HG03575 (cell line): Measurements from ENCODE around the gene RDX.
"Not testable (repeated sequence)": the region's sequence is repeated elsewhere in the genome, so short reads cannot be mapped to it uniquely, and the experiment has no call there.

Source experiments
- ATAC-seq: cut with Tn5 transposase; IDR thresholded peaks from one replicate; pipeline ENCODE4 v1.9.1; 2021; ENCODE audit not compliant: unreplicated experiment, insufficient number of reproducible peaks, low FRiP score; ENCODE audit errors: extremely low read depth

The RDX gene

DNA sequence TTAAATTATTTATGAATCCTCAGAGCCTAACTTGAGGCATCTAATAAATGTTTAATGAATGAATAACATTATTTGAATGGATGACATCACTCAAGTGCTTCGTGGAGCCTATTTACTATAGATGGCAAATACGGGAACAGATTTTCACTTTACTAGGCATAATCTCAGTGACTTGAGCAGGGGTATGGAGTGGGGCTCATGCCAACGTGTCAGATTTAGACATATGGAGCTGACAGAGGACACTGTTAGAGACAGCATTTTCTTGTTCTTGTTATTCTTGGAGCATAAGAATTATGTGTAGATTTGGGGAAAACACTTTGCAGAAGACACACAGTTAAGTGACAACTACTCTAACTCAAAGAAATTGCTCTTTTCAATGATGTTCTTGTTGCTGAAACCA is 78.5 kb downstream of the RDX start:
- ATAC-seq, result no peak

DNA sequence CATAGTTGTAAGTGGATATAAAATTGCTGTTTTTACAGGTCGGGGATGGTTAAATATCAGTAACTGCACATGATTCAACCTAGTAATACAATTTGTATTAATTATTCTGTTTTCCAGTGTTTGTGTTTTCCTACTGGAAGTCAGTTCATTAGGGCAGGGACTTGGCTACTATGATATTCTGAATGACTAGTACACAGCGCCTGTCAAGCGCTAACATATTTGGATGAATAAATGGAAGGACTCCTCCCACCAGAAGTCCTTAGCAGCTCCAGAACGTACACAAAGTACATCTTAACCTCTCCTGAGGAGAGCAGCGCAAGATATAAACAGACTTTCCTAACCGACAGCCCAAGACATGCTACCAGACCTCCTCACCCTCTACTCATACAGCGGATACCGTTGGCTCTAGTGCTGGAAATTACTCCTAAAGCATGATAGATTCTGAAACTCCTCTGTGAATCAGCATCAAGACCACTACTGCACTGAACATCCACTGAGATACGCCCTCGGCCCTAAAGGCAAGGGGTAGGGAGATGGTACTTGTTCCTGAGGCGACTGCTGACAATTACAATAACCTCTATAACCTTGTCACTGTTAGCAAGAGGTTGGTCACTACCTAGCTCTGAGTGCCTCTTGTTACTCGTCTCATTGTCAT is 79.1 kb downstream of the RDX start:
- no peak for ATAC-seq

- not testable (repeated sequence) for ATAC-seq
Observed at GRCh38 chr11:110209313-110209694, 87.1 kb downstream of the RDX start.

DNA sequence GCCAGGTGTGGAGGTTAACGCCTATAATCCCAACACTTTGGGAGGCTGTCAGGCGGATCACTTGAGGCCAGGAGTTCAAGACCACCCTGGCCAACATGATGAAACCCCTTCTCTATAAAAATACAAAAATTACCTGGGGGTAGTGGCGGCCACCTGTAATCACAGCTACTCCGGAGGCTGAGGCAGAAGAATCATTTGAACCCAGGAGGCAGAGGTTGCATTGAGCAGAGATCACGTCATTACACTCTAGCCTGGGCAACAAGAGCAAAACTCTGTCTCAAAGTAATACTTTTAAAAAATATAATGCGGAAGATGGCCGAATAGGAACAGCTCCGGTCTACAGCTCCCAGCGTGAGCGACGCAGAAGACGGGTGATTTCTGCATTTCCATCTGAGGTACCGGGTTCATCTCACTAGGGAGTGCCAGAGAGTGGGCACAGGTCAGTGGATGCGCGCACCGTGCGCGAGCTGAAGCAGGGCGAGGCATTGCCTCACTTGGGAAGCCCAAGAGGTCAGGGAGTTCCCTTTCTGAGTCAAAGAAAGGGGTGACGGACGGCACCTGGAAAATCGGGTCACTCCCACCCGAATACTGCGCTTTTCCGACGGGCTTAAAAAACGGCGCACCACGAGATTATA is 87.6 kb downstream of the RDX start:
- not testable (repeated sequence) for ATAC-seq

DNA sequence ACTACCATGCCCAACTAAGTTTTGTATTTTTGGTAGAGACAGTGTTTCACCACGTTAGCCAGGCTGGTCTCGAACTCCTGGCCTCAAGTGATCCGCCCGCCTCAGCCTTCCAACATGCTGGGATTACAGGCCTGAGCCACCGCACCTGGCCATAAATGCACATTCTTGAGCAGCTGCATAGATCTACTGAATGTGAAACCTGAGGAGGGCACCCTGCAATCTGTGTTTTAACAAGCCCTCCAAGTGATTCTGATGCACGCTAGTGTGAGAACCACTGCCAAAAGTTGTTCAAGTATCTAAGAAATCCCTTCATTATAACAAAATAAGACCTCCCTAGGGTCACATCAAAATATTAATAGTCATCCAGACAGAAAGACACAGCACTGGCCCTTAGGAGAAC is 89.3 kb downstream of the RDX start:
- ATAC-seq, result no peak

DNA sequence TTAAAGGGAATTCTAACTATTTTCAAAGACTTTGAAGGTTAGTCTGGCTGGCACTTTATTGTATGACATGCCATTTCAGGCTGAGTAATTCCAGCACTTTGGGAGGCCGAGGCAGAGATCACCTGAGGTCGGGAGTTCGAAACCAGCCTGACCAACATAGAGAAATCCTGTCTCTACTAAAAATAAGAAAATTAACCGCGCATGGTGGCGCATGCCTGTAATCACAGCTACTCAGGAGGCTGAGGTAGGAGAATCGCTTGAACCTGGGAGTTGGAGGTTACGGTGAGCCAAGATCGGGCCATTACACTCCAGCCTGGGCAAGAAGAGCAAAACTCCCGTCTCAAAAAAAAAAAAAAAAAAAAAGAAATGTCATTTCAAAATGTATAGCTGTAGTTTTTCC is 95.6 kb downstream of the RDX start:
- no peak for ATAC-seq

DNA sequence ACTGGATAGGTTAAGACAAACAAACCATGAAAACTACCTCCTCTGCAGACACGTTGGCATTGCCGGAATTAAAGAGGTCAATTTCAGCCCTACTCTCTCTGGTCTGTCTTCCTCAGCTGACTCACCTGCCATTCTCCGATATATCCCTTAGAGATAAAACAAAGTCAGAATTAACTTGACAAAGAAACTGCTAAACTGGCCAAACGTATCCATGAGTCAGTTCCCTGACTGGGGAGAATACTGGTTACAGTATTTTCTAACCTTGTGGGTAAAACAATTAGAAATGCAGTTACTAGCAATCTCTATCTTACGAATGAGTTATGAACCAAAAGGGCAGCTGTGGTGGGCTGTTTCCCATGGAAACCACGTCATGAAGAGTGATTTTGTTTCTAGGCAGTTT is 96.2 kb downstream of the RDX start:
- ATAC-seq, result no peak

GRCh38 chr11:110199184-110199981 is 97.0 kb downstream of the RDX start:
- no peak for ATAC-seq

DNA sequence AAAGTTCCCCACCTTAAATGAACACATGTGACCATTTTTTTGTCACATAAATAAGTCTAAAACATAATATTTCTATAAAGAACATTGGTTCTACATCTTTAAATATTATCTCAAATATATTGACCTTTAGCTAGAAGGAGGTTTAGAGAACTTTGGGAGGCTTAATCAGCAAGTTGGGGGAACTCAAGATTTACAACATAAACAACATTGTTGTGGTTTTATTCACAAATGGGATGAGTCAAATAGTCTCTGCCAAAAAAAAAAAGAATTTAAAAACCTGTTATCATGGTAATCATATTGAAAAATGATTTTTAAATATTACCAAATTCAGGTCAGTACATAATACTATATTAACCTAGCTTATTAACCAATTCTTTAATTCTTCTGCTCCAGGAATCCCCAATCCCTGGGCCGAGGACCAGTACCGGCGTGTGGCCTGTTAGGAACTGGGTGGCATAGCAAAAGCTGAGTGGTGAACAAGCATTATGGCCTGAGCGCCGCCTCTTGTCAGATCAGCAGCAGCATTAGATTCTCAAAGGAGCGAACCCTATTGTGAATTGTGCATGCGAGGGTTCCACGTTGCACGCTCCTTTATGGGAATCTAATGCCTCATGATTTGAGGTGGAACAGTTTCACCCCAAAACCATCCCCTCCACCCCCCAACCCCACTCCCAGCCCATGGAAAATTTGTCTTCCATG is 98.2 kb downstream of the RDX start:
- ATAC-seq, result no peak

- no peak for ATAC-seq
Observed at GRCh38 chr11:110196884-110197420, 99.5 kb downstream of the RDX start.

- no peak for ATAC-seq
Observed at GRCh38 chr11:110196241-110196754, 100.1 kb downstream of the RDX start.

- not testable (repeated sequence) for ATAC-seq
Observed at GRCh38 chr11:110194211-110194766, 102.1 kb downstream of the RDX start.

- peak; percentile 80 for ATAC-seq
Observed at GRCh38 chr11:110192604-110193282, 103.7 kb downstream of the RDX start.

DNA sequence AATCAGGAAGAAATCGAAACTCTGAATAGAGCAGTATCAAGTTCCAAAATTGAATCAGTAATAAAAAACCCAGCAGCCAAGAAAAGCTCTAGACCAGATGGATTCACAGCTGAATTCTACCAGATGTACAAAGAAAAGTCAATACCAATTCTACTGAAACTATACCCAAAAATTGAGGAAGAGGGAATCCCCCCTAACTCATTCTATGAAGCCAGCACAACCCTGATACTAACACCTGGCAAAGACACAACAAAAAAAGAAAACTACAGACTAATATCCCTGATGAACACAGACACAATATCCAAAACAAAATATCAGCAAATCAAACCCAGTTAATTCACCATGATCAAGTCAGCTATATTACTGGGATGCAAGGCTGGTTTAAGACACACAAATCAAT is 105.5 kb downstream of the RDX start:
- no peak for ATAC-seq

DNA sequence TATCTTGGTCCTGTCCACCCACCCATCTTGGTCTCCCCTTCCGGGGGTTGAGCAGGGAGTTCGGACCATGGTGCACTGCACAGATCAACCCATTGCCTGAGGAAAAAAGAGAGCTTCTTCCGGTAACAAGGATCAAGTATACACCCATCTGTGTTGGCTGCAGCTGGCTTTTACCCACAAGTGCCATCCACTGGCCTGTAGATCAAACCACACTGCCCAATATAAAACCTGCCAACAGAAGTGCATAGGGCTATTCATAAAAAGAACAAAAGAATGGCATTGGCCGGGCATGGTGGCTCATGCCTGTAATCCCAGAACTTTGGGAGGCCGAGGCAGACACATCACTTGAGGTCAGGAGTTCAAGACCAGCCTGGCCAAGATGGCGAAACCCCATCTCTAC is 108.7 kb downstream of the RDX start:
- no peak for ATAC-seq

DNA sequence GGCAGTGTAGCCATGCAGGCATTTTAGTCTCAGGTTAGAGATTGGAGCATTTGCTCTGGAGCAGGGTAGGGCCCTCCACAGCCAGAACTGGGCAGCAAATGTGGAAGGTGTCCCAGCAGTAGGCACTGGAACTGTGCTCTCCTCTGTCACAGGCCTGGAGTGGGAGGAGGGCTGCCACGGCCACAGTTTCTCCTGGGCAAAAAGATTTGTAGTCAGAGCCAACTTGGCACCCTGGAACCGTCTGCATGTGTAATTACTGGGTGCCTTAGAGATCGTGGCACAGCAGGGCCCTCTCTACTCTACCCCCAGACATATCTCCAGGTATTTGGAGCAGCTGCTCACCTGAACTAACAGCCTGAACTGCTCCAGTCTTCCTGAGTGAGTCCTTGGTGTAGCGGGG is 109.5 kb downstream of the RDX start:
- no peak for ATAC-seq

GRCh38 chr11:110186456-110186855 is 110.0 kb downstream of the RDX start:
- ATAC-seq, result no peak

DNA sequence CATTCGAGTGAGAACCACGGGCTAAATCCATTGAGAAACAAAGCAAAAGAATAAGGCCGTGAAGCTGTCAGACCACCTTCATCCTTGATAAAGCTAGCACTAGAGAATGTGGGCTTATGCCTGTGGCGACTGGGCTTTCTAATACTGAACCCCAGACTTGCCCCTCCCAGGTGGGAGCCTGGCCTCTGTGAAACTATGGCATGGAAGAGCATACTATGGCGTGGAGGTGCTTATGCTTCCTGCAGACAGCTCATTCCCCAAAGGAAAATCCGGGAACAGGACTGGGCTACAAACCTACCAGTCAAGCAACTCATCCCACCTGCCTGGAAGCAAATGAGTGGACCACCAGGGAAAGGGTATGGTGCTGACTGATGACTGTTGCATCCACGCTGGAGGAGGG is 110.8 kb downstream of the RDX start:
- ATAC-seq, result no peak
